Calu3 (cell line): ENCODE measurements around the gene FHIP1A. TPM values are rescaled to one million over a fixed set of nuclear protein-coding genes. Genes with fewer than 3 reads are reported as not detected.

Source experiments
- BruUV-seq: library from RNA; stranded (reverse); fragments of 400-500 nt; replicated peaks from 2 replicates; lab custom pipeline; 2021; lab: Mats Ljungman, UMichigan
- CTCF ChIA-PET: fragments of 300-600 bp; sonication (Branson Sonifier 250); formaldehyde crosslinking; loops from one replicate; lab custom pipeline; 2022; ENCODE audit warnings: antibody characterized with exemption; lab: Charles Lee
- DNase-seq: peaks from one replicate; pipeline ENCODE4 v3.0.0; 2022
- H3K27ac Mint-ChIP-seq: one replicate; pipeline ENCODE4 v1.8.0; 2022; ENCODE audit warnings: mixed read lengths; ENCODE audit not compliant: unreplicated experiment
- H3K27me3 Mint-ChIP-seq: one replicate; pipeline ENCODE4 v1.8.0; 2022; ENCODE audit warnings: mixed read lengths; ENCODE audit not compliant: unreplicated experiment
- H3K36me3 Mint-ChIP-seq: one replicate; pipeline ENCODE4 v1.8.0; 2022; ENCODE audit warnings: mild to moderate bottlenecking, moderate library complexity, mixed read lengths; ENCODE audit not compliant: insufficient read depth, unreplicated experiment
- H3K4me1 Mint-ChIP-seq: one replicate; pipeline ENCODE4 v1.8.0; 2022; ENCODE audit warnings: mild to moderate bottlenecking, low read depth, mixed read lengths; ENCODE audit not compliant: unreplicated experiment
- H3K4me3 Mint-ChIP-seq: one replicate; pipeline ENCODE4 v1.8.0; 2022; ENCODE audit warnings: mild to moderate bottlenecking, low read depth, moderate library complexity, mixed read lengths; ENCODE audit not compliant: unreplicated experiment
- H3K9me3 Mint-ChIP-seq: one replicate; pipeline ENCODE4 v1.8.0; 2022; ENCODE audit warnings: low read depth, mixed read lengths; ENCODE audit not compliant: unreplicated experiment
- intact Hi-C: fragments of 100-400 bp; cut with micrococcal nuclease; formaldehyde crosslinking; loops from one replicate; pipeline ENCODE4 v1.10.0; 2022; ENCODE audit not compliant: unreplicated experiment
- total RNA-seq: library from RNA; stranded (reverse); gene quantifications from 2 replicates; pipeline ENCODE4 v1.2.3, GENCODE V29; 2022
- TF ChIP-seq, protein P1 (sequence below): fragments of 200-600 bp; IDR thresholded peaks from one replicate; pipeline ENCODE4 v1.8.0; 2022; ENCODE audit warnings: antibody characterized with exemption; ENCODE audit not compliant: unreplicated experiment

Gene FHIP1A
- total RNA-seq, 1 experiment from 2014 or later = 25.9 TPM

DNA sequence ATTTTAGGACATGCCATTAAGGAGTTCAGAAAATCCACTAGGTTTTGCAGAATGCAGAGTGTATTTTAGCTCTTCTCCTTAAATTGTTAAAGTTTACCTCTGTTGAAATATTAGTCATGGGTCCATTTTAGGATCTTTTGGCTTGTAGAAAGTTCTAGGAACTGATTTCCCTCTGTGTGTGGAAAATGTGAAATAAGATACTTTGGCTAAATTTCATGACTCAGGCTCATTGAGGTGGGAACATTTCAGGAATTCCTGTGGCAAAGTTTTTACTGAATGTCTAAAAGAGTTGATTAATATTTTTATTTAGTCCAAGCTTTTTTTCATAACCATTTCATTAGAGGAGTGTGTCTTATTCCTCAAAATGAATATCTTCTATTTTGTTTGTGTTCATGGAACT, 7.0 kb downstream of the FHIP1A start:
- Mint-ChIP-seq H3K36me3 (no peaks in the 10 kb centered on the region), H3K4me1 (peaks cover 36% of the 10 kb centered on the region), H3K4me3 (no peak overlapping the region), H3K27me3 (no peaks in the 10 kb centered on the region), H3K27ac (no peak overlapping the region), H3K9me3 (no peaks in the 10 kb centered on the region)
- CTCF ChIA-PET = no interaction called here
- no peak for DNase-seq
- BruUV-seq = no TSS peak
- intact Hi-C loops = no loop called here
- TF ChIP-seq, protein P1, sequence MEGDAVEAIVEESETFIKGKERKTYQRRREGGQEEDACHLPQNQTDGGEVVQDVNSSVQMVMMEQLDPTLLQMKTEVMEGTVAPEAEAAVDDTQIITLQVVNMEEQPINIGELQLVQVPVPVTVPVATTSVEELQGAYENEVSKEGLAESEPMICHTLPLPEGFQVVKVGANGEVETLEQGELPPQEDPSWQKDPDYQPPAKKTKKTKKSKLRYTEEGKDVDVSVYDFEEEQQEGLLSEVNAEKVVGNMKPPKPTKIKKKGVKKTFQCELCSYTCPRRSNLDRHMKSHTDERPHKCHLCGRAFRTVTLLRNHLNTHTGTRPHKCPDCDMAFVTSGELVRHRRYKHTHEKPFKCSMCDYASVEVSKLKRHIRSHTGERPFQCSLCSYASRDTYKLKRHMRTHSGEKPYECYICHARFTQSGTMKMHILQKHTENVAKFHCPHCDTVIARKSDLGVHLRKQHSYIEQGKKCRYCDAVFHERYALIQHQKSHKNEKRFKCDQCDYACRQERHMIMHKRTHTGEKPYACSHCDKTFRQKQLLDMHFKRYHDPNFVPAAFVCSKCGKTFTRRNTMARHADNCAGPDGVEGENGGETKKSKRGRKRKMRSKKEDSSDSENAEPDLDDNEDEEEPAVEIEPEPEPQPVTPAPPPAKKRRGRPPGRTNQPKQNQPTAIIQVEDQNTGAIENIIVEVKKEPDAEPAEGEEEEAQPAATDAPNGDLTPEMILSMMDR = no peak

DNA sequence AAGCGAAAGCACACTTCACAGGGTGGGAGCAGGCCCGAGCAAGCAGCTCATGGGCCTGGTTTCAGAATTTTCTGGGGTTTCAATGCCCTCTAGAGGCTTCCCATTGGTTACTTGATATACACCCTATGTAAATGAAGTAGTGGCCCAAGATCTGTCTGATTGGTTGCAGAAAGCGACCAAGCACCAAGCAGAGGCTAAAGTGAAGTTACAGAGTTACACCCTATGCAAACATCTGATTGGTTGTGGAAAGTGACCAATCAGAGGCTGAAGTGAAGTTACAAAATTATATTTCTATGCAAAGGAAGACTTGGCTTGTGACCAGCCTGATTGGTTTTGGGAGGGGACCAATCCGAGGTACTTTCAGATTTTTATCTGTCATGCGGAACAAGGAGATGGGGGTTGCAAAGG, 8.2 kb downstream of the FHIP1A start:
- Mint-ChIP-seq H3K27ac (no peak overlapping the region), H3K27me3 (no peaks in the 10 kb centered on the region), H3K4me3 (no peak overlapping the region), H3K4me1 (peaks cover 28% of the 10 kb centered on the region), H3K9me3 (no peaks in the 10 kb centered on the region), H3K36me3 (no peaks in the 10 kb centered on the region)
- BruUV-seq = no TSS peak
- intact Hi-C loops = no loop called here
- CTCF ChIA-PET = interaction anchor here (0.5 kb wide), 1 partner anchor 68 kb away, joined by 3 read pairs; no protein-coding TSS in a partner anchor
- TF ChIP-seq, protein P1 = no peak
- DNase-seq = no peak

DNA sequence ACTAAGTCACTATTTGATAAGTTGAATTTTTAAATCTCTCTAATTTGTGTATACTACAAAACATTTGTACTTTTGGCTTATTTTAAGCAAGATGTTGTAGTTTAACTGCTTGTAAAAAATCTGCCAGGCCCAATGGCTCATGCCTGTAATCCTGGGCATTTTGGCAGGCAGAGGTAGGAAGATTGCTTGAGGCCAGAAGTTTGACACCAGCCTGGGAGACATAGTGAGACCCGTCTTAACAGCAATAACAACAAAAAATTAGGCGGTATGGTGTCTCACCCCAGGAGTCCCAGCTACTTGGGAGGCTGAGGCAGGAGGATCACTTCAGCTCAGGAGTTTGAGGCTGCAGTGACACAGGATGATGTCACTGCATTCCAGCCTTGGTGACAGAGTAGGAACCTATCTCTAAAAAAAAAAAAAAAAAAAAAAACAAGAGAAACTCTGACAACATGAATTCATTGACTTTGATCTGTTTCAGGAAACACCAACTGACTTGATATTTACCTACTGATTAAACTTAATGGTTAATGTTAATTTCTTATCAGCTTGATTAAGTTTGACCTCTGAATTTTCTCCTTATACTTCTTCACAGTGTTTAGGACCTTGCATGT, 8.9 kb downstream of the FHIP1A start:
- Mint-ChIP-seq H3K27ac (peak overlapping the region; percentile 63), H3K4me1 (peaks cover 28% of the 10 kb centered on the region), H3K27me3 (no peaks in the 10 kb centered on the region), H3K9me3 (no peaks in the 10 kb centered on the region), H3K4me3 (no peak overlapping the region), H3K36me3 (no peaks in the 10 kb centered on the region)
- peak; percentile 10 for DNase-seq
- intact Hi-C loops = no loop called here
- TF ChIP-seq, protein P1 = no peak
- CTCF ChIA-PET = interaction anchor here (0.7 to 1.9 kb wide), 3 partner anchors 8 to 187 kb away, joined by 4 to 6 read pairs (median 6); partner anchors contain the start of gene FHIP1A
- no TSS peak for BruUV-seq

DNA sequence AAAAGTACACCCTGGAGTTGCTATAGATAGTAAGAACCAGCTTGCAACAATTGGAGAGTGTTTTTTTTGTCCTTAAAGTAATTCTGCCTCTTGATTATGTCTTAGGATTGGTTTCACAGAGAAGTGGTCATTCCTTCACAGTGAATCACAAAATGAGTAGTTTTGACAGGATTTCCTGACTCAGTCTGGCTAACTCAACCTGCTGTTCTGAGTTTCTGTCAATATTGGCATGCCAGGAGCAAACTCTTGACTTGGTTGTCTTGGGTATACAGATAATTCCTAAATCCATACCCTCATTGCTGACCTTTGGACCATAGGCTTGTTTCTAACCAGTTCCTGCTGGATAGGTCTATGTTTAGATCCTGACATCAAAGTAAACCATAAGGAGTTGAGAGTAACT, 9.4 kb downstream of the FHIP1A start:
- CTCF ChIA-PET = interaction anchor here (0.7 to 1.9 kb wide), 2 partner anchors 9 to 187 kb away, joined by 4 to 6 read pairs; partner anchors contain the start of gene FHIP1A
- intact Hi-C loops = no loop called here
- TF ChIP-seq, protein P1 = no peak
- Mint-ChIP-seq H3K4me3 (no peak overlapping the region), H3K9me3 (no peaks in the 10 kb centered on the region), H3K27ac (peak overlapping the region; percentile 63), H3K4me1 (peaks cover 30% of the 10 kb centered on the region), H3K36me3 (no peaks in the 10 kb centered on the region), H3K27me3 (no peaks in the 10 kb centered on the region)
- BruUV-seq = no TSS peak
- DNase-seq = peak; percentile 10
